SH-SY5Y (cell line): Measurements from ENCODE around the gene LATS1.

ENCODE experiments used
- GATA2 ChIP-seq: IDR thresholded peaks from 2 replicates; pipeline ENCODE4 v1.6.1; 2011; ENCODE audit warnings: mild to moderate bottlenecking, low read depth, low read length
- GATA3 ChIP-seq: IDR thresholded peaks from 2 replicates; pipeline ENCODE4 v1.6.1; 2011; ENCODE audit warnings: low read depth, mild to moderate bottlenecking, low read length, moderate library complexity

DNA sequence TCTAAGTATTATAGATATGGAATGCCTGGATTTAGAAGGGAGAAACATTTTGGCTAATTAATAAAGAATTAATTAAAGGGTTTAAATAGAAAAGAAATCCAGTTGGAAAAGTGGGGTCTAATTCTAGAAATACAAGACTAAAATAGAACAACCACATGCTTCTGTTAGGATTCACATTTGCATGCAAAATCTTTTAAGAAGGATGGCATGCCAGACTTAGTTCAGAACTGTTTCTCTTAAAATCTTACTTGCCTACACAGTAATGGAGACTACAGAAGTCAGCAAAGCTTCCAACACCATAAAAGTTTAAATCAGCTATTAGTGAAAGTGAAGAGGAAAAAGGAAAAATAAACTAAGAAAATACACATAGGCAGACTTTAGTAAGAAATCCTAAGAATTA, 36.7 kb downstream of the LATS1 start:
- no peak for TF ChIP-seq GATA2
- TF ChIP-seq GATA3, result no peak
